HG02798 (cell line): ENCODE results near the gene RNF167.

Experiments used
- ATAC-seq: cut with Tn5 transposase; IDR thresholded peaks from one replicate; pipeline ENCODE4 v1.9.1; 2021; ENCODE audit warnings: mild to moderate bottlenecking; ENCODE audit not compliant: unreplicated experiment, poor library complexity

RNF167 gene

GRCh38 chr17:4950075-4950745, 10.1 kb downstream of the RNF167 start:
- ATAC-seq = peak; percentile 9

- ATAC-seq = no peak
Measured at GRCh38 chr17:4950746-4951204, 10.7 kb downstream of the RNF167 start, which contains the start of gene ENO3. Gene ENO3 (plus strand): TSS chr17:4951119. CDS start chr17:4951830, 711 bp downstream.

GRCh38 chr17:4951486-4951885, 11.4 kb downstream of the RNF167 start:
- ATAC-seq = no peak

GRCh38 chr17:4953451-4953961, 13.4 kb downstream of the RNF167 start:
- ATAC-seq = no peak

GRCh38 chr17:4955091-4955490, 15.0 kb downstream of the RNF167 start:
- no peak for ATAC-seq

GRCh38 chr17:4956493-4957061, 16.5 kb downstream of the RNF167 start:
- no peak for ATAC-seq

- ATAC-seq = no peak
Measured at GRCh38 chr17:4958102-4958501, 18.0 kb downstream of the RNF167 start.

GRCh38 chr17:4959261-4959965, 19.3 kb downstream of the RNF167 start:
- no peak for ATAC-seq

GRCh38 chr17:4960279-4960922, 20.3 kb downstream of the RNF167 start:
- ATAC-seq = no peak

GRCh38 chr17:4965311-4965986, 25.4 kb downstream of the RNF167 start:
- no peak for ATAC-seq

- peak; percentile 87 for ATAC-seq
Measured at GRCh38 chr17:4966844-4967538, 26.9 kb downstream of the RNF167 start.

- ATAC-seq = peak; percentile 73
Measured at GRCh38 chr17:4967539-4968485, 27.7 kb downstream of the RNF167 start, which contains the start of gene SPAG7. Gene SPAG7 (minus strand): TSS chr17:4967817. CDS start chr17:4967804, 13 bp downstream.

- ATAC-seq = no peak
Measured at GRCh38 chr17:4968486-4969046, 28.5 kb downstream of the RNF167 start.

GRCh38 chr17:4969047-4969550, 29.0 kb downstream of the RNF167 start:
- no peak for ATAC-seq

GRCh38 chr17:4969551-4970173, 29.6 kb downstream of the RNF167 start:
- no peak for ATAC-seq

- ATAC-seq = no peak
Measured at GRCh38 chr17:4970273-4970672, 30.2 kb downstream of the RNF167 start.

- ATAC-seq = no peak
Measured at GRCh38 chr17:4971826-4972225, 31.8 kb downstream of the RNF167 start.
